Activated naive CD4-positive, alpha-beta T cell treated with Interleukin-2 at 50 U/mL for 16 hours (primary cell): ENCODE results near the gene PARD6G.

ENCODE experiments used
- DNase-seq: peaks from one replicate; pipeline ENCODE4 v3.0.0-alpha.2; 2020

PARD6G gene, protein sequence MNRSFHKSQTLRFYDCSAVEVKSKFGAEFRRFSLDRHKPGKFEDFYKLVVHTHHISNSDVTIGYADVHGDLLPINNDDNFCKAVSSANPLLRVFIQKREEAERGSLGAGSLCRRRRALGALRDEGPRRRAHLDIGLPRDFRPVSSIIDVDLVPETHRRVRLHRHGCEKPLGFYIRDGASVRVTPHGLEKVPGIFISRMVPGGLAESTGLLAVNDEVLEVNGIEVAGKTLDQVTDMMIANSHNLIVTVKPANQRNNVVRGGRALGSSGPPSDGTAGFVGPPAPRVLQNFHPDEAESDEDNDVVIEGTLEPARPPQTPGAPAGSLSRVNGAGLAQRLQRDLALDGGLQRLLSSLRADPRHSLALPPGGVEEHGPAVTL

DNA sequence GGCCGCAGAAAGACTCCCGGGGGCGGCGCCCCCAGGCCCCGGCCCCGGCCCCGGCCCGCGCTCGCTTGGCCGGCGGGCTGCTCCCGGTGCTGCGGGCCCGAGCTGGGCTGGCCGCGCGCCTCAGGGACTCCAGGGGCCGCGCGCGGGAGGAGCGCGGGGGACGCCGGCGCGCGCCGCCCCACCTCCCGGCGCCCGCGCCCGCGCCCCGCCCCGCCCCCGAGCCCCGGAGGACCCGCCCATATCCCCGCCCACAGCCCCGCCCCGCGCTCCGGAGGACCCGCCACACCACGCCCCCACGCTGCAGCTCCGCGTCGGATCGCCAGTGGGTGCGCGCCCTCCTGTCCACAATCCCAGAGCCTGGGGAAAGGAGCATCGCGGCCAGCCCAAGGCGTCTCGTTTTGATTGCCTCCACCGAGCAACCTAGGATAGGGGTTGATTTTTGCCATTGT lies at the start of gene PARD6G:
Gene PARD6G, minus strand, starts transcription at position 122 of the 449 bp plus-strand sequence. CDS start 166 bp downstream, outside the sequence.
- DNase-seq = peak; percentile 53

DNA sequence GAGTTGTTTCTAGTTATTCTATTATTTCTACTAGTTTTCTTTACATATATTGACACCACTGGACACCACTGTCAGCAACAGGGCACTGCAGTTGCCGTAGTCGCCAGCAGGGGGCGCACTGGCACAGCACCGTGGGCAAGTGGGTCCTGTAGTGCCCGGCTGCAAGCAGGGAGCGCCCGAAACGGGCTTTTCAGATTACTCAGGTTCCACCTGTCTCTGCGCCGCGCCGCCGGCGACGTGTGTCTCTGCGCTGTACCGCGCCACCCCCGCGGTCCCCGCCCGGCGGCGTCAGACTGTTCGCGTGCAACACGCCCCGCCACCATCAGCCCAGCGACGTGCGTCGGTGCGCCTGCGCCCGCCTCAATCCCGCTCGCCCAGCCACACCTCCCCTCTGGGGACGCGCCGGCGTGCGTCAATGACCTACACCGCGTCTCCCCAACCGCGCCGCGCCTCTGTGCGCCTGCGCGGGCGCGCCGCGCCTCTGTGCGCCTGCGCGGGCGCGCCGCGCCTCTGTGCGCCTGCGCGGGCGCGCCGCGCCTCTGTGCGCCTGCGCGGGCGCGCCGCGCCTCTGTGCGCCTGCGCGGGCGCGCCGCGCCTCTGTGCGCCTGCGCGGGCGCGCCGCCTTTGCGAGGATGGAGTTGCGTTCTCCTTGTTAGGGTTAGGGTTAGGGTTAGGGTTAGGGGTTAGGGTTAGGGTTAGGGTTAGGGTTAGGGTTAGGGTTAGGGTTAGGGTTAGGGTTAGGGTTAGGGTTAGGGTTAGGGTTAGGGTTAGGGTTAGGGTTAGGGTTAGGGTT lies 15.1 kb upstream of the PARD6G start:
- peak; percentile 36 for DNase-seq

- no peak for DNase-seq
These were observed 12.3 kb upstream of the PARD6G start for GRCh38 chr18:80259610-80260009.

GRCh38 chr18:80258640-80259039 lies 11.3 kb upstream of the PARD6G start:
- DNase-seq = no peak

- peak; percentile 69 for DNase-seq
These were observed 10.5 kb upstream of the PARD6G start for GRCh38 chr18:80257579-80258543.

DNA sequence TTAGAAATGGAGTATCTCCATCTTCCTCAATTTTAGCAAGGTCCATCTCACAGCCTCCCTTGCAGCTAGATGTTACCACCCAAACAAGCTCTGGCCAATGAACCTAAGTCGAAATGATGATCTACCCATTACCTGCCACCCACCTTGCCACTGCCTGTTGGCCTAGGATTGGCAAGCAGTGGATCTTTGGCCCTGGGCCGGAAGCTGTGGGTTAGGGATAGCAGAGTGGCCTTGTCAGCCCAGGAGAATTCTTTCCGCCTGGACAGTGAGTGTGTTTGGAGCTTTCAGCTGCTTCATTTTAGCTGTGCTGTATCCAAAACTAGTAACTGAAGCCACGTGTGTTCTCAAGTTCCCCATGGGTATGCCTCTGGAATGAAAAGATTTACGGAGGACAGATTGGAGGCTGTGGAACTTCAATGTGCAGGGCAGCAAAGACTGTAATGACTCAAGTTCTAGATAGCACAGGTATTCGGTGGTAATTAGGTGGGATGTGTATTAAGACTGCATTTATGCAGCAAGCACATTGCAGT lies 7.7 kb upstream of the PARD6G start:
- no peak for DNase-seq

DNA sequence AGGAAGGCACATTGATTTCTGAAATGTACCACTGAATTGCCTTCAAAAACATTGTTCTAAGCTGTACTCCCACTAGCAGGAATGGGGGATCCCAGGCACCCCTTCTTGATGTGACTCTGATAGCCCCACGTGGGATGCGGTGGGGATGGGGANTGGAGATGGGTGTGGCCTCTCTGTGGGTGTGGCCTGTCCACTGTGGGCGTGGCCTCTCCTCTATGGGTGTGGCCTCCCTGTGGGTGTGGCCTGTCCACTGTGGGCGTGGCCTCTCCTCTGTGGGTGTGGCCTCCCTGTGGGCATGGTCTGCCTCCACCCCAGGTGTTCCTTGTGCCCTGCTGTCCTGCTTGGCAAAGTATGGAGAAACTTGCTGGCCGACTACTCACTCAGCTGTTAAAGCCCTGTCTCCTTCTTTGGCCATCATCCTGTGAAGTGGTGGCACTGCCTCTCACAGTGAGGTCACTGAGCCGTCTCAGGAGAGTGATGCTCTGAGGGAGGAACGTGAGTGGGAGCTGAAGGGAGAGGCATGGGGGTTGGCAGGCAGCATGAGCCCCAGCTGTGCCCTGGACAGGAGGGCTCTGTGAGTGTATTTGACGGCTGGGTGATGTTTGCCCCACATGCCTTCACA lies 6.7 kb upstream of the PARD6G start:
- peak; percentile 10 for DNase-seq

DNA sequence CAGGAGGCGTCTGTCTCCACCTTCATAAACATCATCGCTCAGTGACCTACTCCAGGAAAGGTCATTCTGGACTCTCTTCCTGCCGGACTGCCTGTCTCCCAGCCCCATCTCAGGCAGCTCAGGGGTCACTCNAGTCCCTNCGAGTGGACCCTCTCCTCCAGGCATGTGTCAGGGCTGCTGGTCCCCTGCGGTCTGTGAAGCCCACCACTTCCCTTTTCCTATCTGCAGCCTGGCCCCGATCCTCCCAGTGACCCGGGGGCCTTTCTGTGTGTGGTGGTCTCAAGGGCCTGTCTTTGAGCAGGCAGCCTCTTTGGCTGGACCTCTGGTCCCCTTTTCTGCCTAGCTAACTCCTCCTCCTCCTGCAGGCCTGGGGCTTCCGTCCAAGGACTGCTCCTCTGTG lies 5.9 kb upstream of the PARD6G start:
- no peak for DNase-seq

- DNase-seq = no peak
These were observed 4.8 kb upstream of the PARD6G start for GRCh38 chr18:80252136-80252535.

- DNase-seq = no peak
These were observed 4.4 kb upstream of the PARD6G start for GRCh38 chr18:80251700-80252099.

GRCh38 chr18:80250740-80251364 lies 3.5 kb upstream of the PARD6G start:
- no peak for DNase-seq

DNA sequence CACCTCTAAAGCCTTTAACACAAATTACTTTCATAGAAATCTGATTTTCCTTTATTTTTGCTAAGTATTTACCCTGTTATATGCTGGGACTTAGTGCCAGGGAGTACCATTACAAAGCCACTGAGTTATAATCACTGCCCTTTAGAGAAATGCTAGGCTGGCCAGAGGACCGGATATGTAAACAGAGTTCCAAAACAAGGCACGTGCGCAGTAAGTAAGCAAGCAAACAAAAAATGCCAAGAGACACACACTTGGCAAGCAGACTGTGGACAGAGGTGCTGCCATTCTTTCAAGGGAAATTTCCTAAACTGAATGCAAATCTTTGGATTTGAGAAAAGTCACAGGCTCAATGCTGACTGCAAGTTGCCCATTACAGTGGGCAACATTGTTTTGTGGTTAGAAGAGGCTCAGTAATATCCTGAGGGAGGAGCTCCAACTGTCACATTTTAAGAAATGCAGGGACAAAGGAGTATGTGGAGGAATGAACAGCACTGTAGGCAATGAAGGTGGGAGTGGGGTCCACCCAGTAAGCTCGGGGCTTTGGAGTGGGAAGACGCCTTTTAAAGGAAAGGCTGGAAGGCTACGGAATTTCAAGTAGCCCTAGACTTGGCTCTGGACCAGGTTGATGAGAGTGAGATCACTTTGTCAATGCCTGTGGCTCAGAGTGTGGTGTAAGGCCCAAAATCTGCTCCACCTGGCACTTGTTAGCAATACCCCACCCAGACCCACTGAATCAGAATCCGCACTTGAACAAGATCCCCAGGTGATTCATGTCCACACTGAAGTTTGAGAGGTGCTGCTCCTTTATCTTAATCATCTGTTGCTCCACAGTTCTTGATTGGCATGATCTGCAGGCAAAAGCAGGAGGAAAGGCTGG lies 2.1 kb upstream of the PARD6G start:
- no peak for DNase-seq

DNA sequence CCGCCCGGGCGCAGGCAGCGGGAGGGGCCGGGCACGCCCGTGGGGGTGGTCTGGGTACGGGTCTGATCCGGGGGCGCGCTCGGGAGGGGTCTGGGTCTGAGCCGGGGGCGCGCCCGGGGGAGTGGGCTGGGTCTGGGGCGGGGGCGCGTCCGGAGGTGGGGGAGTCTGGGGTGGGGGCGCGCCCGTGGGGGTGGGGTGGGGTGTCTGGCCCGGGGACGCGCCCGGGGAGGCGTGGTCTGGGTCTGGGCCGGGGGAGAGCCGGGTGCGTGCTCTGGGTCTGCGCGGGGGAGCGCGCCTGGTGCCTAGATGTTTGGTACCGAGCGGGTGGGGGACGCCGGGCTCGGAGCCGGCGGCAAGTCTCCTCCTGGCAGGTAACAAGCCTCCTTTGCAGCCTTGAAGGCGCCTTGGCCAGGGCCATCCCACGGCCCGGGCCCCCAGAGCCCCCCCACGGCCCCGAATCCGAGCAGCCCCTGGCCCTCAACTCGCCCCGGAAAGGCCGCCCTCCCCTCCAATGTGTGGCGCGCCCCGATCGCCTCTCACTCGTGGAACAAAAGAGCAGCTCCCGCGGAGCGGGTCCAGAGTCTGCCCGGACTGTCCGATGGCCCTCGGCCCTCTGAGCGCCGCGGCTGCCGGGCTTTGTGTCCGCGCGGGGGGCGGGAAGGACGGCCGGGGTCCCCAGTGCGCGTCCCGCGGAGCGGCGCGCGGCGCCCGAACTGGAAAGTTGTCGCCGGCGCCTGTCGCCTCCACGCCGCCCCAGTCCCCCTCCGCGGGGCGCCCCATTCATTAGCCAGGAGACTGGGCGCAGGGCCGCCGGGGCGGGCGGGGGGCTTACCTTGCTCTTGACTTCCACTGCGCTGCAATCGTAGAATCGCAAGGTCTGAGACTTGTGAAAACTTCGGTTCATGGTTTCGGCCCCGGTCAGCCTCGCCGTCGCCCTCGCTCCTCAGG lies 595 bp downstream of the PARD6G start:
- DNase-seq = peak; percentile 8

DNA sequence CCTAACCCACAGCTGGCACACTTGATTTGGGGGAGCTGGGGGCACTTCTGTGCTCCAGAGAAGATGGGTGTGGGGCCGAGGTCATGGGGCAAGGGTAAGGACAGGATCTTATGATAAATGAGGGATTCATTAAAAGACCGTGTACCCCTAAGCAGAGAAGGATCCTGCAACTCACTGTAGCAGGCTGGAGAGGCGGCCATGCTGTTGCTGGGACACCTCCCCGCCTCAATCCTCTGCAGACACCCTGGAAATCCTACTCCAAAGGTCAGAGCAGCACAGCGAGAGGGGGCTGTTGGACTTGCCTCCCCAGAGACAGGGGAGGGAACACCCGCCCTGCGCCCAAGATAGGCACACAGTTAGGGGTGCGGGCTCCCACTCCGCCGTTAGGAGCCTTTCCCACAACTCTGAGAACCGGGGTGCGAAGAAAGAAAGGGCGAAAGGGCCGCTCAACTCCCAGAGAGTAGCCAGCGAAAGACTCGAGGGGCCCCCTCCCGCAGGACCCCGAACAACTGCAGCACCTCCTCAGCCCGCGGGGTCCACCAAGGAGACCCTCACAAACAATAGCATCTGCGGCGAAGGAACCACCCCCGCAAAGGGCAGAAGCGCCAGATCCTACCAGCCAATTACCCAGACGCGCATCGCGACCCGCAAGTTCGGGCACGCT lies 1.4 kb downstream of the PARD6G start:
- no peak for DNase-seq

- no peak for DNase-seq
These were observed 2.2 kb downstream of the PARD6G start for GRCh38 chr18:80244956-80245730.

DNA sequence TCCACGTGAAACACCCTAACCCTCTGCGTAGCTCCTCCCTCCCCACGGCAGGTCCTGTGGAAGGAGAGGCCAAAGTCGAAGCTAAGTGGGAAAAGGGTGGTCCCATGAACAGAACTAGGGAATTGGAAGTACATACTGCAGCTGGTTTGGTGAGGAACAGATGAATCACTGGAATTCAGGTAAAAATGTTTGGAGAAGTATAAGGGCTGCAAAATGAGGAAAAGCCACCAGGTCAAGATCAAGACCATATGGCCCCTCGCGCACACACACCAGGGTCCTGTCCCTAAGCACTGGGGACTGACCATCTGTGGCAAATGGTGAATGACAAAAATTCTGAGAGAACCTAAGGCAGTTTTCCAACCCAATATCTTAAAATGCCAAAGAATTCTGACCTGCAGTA lies 3.1 kb downstream of the PARD6G start:
- DNase-seq = no peak

DNA sequence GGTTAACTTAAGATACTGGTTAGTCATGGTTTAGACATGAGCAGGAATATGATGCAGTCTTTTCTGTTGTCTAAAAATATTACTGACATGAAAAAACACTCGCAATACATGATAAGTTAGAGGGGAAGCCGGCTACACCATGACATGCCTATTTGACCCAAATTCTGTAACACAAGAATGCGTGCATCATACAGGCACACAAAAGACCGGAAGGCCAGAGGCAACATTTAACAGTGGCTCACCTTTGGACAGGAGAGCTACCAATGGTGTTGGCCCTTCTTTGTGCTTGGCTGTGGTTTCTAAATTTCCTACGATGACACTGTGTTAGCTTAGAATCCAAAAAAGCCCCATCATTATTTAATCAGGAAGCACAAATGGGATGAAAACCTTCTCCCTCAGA lies 4.1 kb downstream of the PARD6G start:
- DNase-seq = no peak
